Left ventricle myocardium superior (tissue), 1 donor: ENCODE data around the gene MAD1L1. TPM values are rescaled to one million over a fixed set of nuclear protein-coding genes. Genes with fewer than 3 reads are reported as not detected.
"Not testable (repeated sequence)": the region's sequence is repeated elsewhere in the genome, so short reads cannot be mapped to it uniquely, and the experiment has no call there.

Source experiments
- ATAC-seq: fragments of 200-7000 bp; cut with Tn5 transposase; one replicate; pipeline ENCODE4 v1.9.1; 2020; ENCODE audit warnings: mild to moderate bottlenecking, moderate library complexity
- DNase-seq: peaks from one replicate; pipeline ENCODE4 v3.0.0-alpha.2; 2020
- intact Hi-C: fragments of 100-400 bp; cut with micrococcal nuclease; formaldehyde crosslinking; loops from one replicate; pipeline ENCODE4 v1.11.0; 2022
- total RNA-seq: library from RNA; stranded (reverse); fragmentation: NEBNext Ultra II Directional; extraction: Animal tissue kit (Norgen Biotek cat#: 25700); gene quantifications from one replicate; pipeline ENCODE4 v1.2.1, GENCODE V29; 2021
- donor health status: DM: no; HTN: yes; CAD: no; lungs with severe emphysema.

Gene MAD1L1
- total RNA-seq, 1 donor from 2014 or later = 19.1 TPM

GRCh38 chr7:1838911-1839531 lies 393.7 kb downstream of the MAD1L1 start:
- ATAC-seq, DNase-seq, intact Hi-C loops: not testable (repeated sequence)

GRCh38 chr7:1838544-1838872 lies 394.2 kb downstream of the MAD1L1 start:
- intact Hi-C loops, ATAC-seq, DNase-seq: not testable (repeated sequence)

- DNase-seq, intact Hi-C loops, ATAC-seq: not testable (repeated sequence)
These were observed 394.8 kb downstream of the MAD1L1 start for GRCh38 chr7:1837696-1838543.

GRCh38 chr7:1831933-1832535 lies 400.7 kb downstream of the MAD1L1 start:
- DNase-seq, ATAC-seq, intact Hi-C loops: not testable (repeated sequence)

- DNase-seq, intact Hi-C loops, ATAC-seq: not testable (repeated sequence)
These were observed 401.3 kb downstream of the MAD1L1 start for GRCh38 chr7:1831471-1831870.

GRCh38 chr7:1829668-1830067 lies 403.1 kb downstream of the MAD1L1 start:
- intact Hi-C loops, DNase-seq, ATAC-seq: not testable (repeated sequence)

GRCh38 chr7:1829111-1829510 lies 403.6 kb downstream of the MAD1L1 start:
- DNase-seq (peak; percentile 10), ATAC-seq (no peak)
- intact Hi-C loops = no loop called here

GRCh38 chr7:1828170-1828569 lies 404.6 kb downstream of the MAD1L1 start:
- intact Hi-C loops, DNase-seq, ATAC-seq: not testable (repeated sequence)

GRCh38 chr7:1827521-1827981 lies 405.2 kb downstream of the MAD1L1 start:
- ATAC-seq, DNase-seq, intact Hi-C loops: not testable (repeated sequence)

- intact Hi-C loops, DNase-seq, ATAC-seq: not testable (repeated sequence)
These were observed 405.8 kb downstream of the MAD1L1 start for GRCh38 chr7:1826931-1827330.

GRCh38 chr7:1825897-1826741 lies 406.6 kb downstream of the MAD1L1 start:
- DNase-seq (no peak), ATAC-seq (peak; percentile 25)
- intact Hi-C loops = no loop called here

GRCh38 chr7:1825647-1825896 lies 407.2 kb downstream of the MAD1L1 start:
- intact Hi-C loops, ATAC-seq, DNase-seq: not testable (repeated sequence)

GRCh38 chr7:1824882-1825646 lies 407.7 kb downstream of the MAD1L1 start:
- intact Hi-C loops, ATAC-seq, DNase-seq: not testable (repeated sequence)

GRCh38 chr7:1824151-1824881 lies 408.4 kb downstream of the MAD1L1 start:
- ATAC-seq, intact Hi-C loops, DNase-seq: not testable (repeated sequence)

- no peak for DNase-seq
These were observed 409.2 kb downstream of the MAD1L1 start for GRCh38 chr7:1823376-1824150.

GRCh38 chr7:1819259-1819841 lies 413.4 kb downstream of the MAD1L1 start:
- no peak for DNase-seq
- ATAC-seq = no peak
- intact Hi-C loops = no loop called here

More at GRCh38 chr7:1823376-1824150, 409.2 kb downstream of the MAD1L1 start:
- no peak for ATAC-seq
- intact Hi-C loops = no loop called here
